NT2/D1 (cell line): ENCODE data around the gene COBL.

Experiments
- DNase-seq: peaks from one replicate; pipeline ENCODE4 v3.0.0-alpha.2; 2011; ENCODE audit warnings: low read depth, low spot score
- H3K27me3 ChIP-seq: 2 replicates; pipeline ENCODE4 v1.6.0; 2011; ENCODE audit warnings: mild to moderate bottlenecking; ENCODE audit not compliant: insufficient read length, insufficient read depth
- H3K36me3 ChIP-seq: 2 replicates; pipeline ENCODE4 v1.6.1; 2011; ENCODE audit warnings: mild to moderate bottlenecking, low read length, mixed read lengths; ENCODE audit not compliant: insufficient read depth, insufficient read length
- H3K4me1 ChIP-seq: 2 replicates; pipeline ENCODE4 v1.5.1; 2011; ENCODE audit not compliant: insufficient read depth, insufficient read length
- H3K4me3 ChIP-seq: 2 replicates; pipeline ENCODE4 v1.5.1; 2011; ENCODE audit warnings: low read depth; ENCODE audit not compliant: insufficient read length
- H3K9ac ChIP-seq: 2 replicates; pipeline ENCODE4 v1.6.0; 2011; ENCODE audit warnings: low read depth; ENCODE audit not compliant: insufficient read length
- H3K9me3 ChIP-seq: 2 replicates; pipeline ENCODE4 v1.5.1; 2011; ENCODE audit warnings: mild to moderate bottlenecking, low read length; ENCODE audit not compliant: insufficient read depth
- SUZ12 ChIP-seq: IDR thresholded peaks from 2 replicates; pipeline ENCODE4 v1.6.1; 2011; ENCODE audit not compliant: insufficient read length, insufficient read depth; ENCODE audit errors: extremely low read depth
- YY1 ChIP-seq: IDR thresholded peaks from 2 replicates; pipeline ENCODE4 v1.6.1; 2011; ENCODE audit not compliant: insufficient read length, insufficient read depth
- ZNF274 ChIP-seq: IDR thresholded peaks from 2 replicates; pipeline ENCODE4 v1.6.1; 2011; ENCODE audit warnings: mild to moderate bottlenecking, low read depth, low read length

Gene COBL

GRCh38 chr7:51352174-51353100, 35.8 kb upstream of the COBL start:
- no peaks in the 10 kb centered on the region for H3K27me3 ChIP-seq
- no peak for DNase-seq
- H3K36me3 ChIP-seq: no peaks in the 10 kb centered on the region
- TF ChIP-seq YY1 (no peak), ZNF274 (no peak), SUZ12 (no peak)
- no peaks in the 10 kb centered on the region for H3K9me3 ChIP-seq
- H3K4me3 ChIP-seq: no peak overlapping the region
- no peak overlapping the region for H3K9ac ChIP-seq
- no peaks in the 10 kb centered on the region for H3K4me1 ChIP-seq

GRCh38 chr7:51351661-51352060, 35.1 kb upstream of the COBL start:
- H3K9me3 ChIP-seq: no peaks in the 10 kb centered on the region
- TF ChIP-seq ZNF274: no peak
- TF ChIP-seq YY1: no peak
- TF ChIP-seq SUZ12: no peak
- H3K9ac ChIP-seq: no peak overlapping the region
- DNase-seq: no peak
- no peak overlapping the region for H3K4me3 ChIP-seq
- no peaks in the 10 kb centered on the region for H3K36me3 ChIP-seq
- H3K4me1 ChIP-seq: no peaks in the 10 kb centered on the region
- no peaks in the 10 kb centered on the region for H3K27me3 ChIP-seq

GRCh38 chr7:51350546-51350896, 33.9 kb upstream of the COBL start:
- TF ChIP-seq YY1 (no peak), SUZ12 (no peak), ZNF274 (no peak)
- no peak overlapping the region for H3K9ac ChIP-seq
- no peaks in the 10 kb centered on the region for H3K9me3 ChIP-seq
- H3K4me1 ChIP-seq: no peaks in the 10 kb centered on the region
- H3K4me3 ChIP-seq: no peak overlapping the region
- H3K36me3 ChIP-seq: no peaks in the 10 kb centered on the region
- no peaks in the 10 kb centered on the region for H3K27me3 ChIP-seq
- DNase-seq: no peak

GRCh38 chr7:51349820-51350545, 33.4 kb upstream of the COBL start:
- Histone ChIP-seq H3K9me3 (no peaks in the 10 kb centered on the region), H3K4me1 (no peaks in the 10 kb centered on the region), H3K9ac (no peak overlapping the region), H3K27me3 (no peaks in the 10 kb centered on the region), H3K36me3 (no peaks in the 10 kb centered on the region), H3K4me3 (no peak overlapping the region)
- no peak for TF ChIP-seq YY1
- TF ChIP-seq SUZ12: no peak
- no peak for TF ChIP-seq ZNF274
- no peak for DNase-seq

DNA sequence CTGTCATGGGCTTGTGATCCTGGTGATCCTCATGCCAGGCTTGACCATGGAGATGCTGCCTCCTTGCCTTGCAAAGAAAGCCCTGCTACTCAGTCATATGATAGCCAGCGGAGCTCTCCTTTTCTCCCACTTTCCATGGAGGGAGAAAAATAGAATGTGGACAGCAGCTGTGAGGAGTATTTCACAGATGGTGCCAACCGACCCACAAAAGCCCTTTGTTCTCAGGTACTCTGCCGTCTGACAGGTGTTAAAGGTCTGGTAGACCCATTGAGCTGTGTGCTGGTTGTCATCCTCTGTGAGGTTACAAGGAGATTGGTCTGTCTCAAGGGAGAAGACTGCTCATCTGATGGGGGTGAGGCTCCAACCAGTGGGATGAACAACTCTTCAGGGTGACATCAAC, 29.5 kb upstream of the COBL start:
- H3K36me3 ChIP-seq: no peaks in the 10 kb centered on the region
- H3K4me1 ChIP-seq: no peaks in the 10 kb centered on the region
- TF ChIP-seq YY1 (no peak), SUZ12 (no peak), ZNF274 (no peak)
- H3K9me3 ChIP-seq: no peaks in the 10 kb centered on the region
- H3K27me3 ChIP-seq: no peaks in the 10 kb centered on the region
- DNase-seq: no peak
- no peak overlapping the region for H3K4me3 ChIP-seq
- no peak overlapping the region for H3K9ac ChIP-seq

DNA sequence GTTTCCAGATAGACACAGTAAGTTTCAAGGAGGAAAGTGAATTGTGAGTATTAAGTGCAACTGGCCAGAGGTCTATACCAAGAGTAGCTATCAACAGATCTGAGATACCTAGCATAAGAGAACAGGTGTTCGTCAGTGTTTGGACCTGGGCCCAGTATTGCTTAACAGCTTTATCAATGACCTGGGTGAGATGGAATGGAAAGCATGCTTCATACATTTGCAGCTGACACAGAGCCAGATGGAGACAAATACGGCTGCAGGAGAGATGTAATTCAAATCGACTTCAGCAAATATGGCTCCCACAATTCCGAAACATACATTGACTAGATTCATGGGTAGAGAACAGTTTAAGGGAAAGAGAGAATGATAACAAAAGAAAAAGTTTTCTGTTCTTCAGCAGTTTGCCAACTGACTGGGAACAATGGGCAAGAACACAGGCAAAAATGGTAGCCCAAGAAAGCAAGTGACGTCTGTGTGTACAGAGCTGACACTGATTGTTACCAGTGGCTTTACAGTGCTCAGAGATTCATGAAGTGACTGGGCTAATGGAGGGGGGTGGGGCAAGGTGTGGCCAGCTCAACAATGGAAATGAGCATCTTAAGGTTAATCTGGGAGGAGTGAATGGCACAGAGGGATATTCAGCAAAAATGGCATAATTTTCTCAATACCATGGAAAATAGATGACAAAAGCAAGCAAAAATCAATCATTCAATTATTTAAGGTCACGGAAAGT, 28.0 kb upstream of the COBL start:
- no peak overlapping the region for H3K4me3 ChIP-seq
- TF ChIP-seq ZNF274: no peak
- TF ChIP-seq YY1: no peak
- TF ChIP-seq SUZ12: no peak
- no peaks in the 10 kb centered on the region for H3K9me3 ChIP-seq
- no peaks in the 10 kb centered on the region for H3K36me3 ChIP-seq
- no peak overlapping the region for H3K9ac ChIP-seq
- DNase-seq: no peak
- H3K27me3 ChIP-seq: no peaks in the 10 kb centered on the region
- no peaks in the 10 kb centered on the region for H3K4me1 ChIP-seq
